HG03066 (cell line): ENCODE measurements around the gene COPS6.

ENCODE experiments used
- ATAC-seq: cut with Tn5 transposase; IDR thresholded peaks from one replicate; pipeline ENCODE4 v1.9.1; 2021; ENCODE audit warnings: low read depth; ENCODE audit not compliant: unreplicated experiment

The COPS6 gene

GRCh38 chr7:100088621-100089457 lies at the start of gene COPS6:
Gene COPS6, plus strand, starts transcription at chr7:100088969. Its CDS starts 22 bp downstream, at chr7:100088991.
- peak; percentile 68 for ATAC-seq

- no peak for ATAC-seq
Measured at GRCh38 chr7:100040575-100040974, 48.2 kb upstream of the COPS6 start.

- ATAC-seq = no peak
Measured at GRCh38 chr7:100044718-100045117, 44.1 kb upstream of the COPS6 start.

- ATAC-seq = no peak
Measured at GRCh38 chr7:100048680-100049079, 40.1 kb upstream of the COPS6 start.

GRCh38 chr7:100049441-100050291 lies 39.1 kb upstream of the COPS6 start, which contains the start of gene ZSCAN21:
Gene ZSCAN21, plus strand, starts transcription at chr7:100049774. Its CDS starts 7,233 bp downstream, at chr7:100057007.
- peak; percentile 86 for ATAC-seq

GRCh38 chr7:100051611-100052010 lies 37.2 kb upstream of the COPS6 start:
- ATAC-seq = no peak

GRCh38 chr7:100053215-100053614 lies 35.6 kb upstream of the COPS6 start:
- no peak for ATAC-seq

GRCh38 chr7:100057006-100057405 lies 31.8 kb upstream of the COPS6 start:
- ATAC-seq = no peak

GRCh38 chr7:100059251-100059739 lies 29.5 kb upstream of the COPS6 start:
- ATAC-seq = no peak

GRCh38 chr7:100061518-100062193 lies 27.1 kb upstream of the COPS6 start:
- no peak for ATAC-seq

- no peak for ATAC-seq
Measured at GRCh38 chr7:100063376-100063775, 25.4 kb upstream of the COPS6 start.

- ATAC-seq = no peak
Measured at GRCh38 chr7:100064162-100064561, 24.6 kb upstream of the COPS6 start.

- ATAC-seq = no peak
Measured at GRCh38 chr7:100065452-100066186, 23.1 kb upstream of the COPS6 start.

GRCh38 chr7:100066953-100067352 lies 21.8 kb upstream of the COPS6 start:
- no peak for ATAC-seq

GRCh38 chr7:100069991-100070390 lies 18.8 kb upstream of the COPS6 start:
- ATAC-seq = no peak

- no peak for ATAC-seq
Measured at GRCh38 chr7:100071018-100071723, 17.6 kb upstream of the COPS6 start.

- no peak for ATAC-seq
Measured at GRCh38 chr7:100072462-100072861, 16.3 kb upstream of the COPS6 start.

GRCh38 chr7:100074841-100075240 lies 13.9 kb upstream of the COPS6 start:
- ATAC-seq = no peak

- no peak for ATAC-seq
Measured at GRCh38 chr7:100075418-100075817, 13.4 kb upstream of the COPS6 start.
